OCI-LY1 (cell line): Measurements from ENCODE around the gene RAPGEF1.

ENCODE experiments used
- H2AFZ ChIP-seq: fragments of 200-600 bp; sonication (generic), shearing (Covaris generic); 2 replicates; pipeline ENCODE4 v1.6.0; 2014; ENCODE audit warnings: antibody characterized with exemption, mild to moderate bottlenecking, low read length
- H3F3A ChIP-seq: fragments of 200-600 bp; sonication (generic), shearing (Covaris generic); 2 replicates; pipeline ENCODE4 v1.6.0; 2014; ENCODE audit warnings: mild to moderate bottlenecking, antibody characterized with exemption, low read length, moderate library complexity; ENCODE audit not compliant: insufficient read depth
- H3K27ac ChIP-seq: fragments of 200-600 bp; sonication (generic); 2 replicates; pipeline ENCODE4 v1.5.1; 2014; ENCODE audit warnings: low read length, mixed run types, mild to moderate bottlenecking, low read depth; ENCODE audit not compliant: poor library complexity, severe bottlenecking
- H3K27me3 ChIP-seq: fragments of 200-600 bp; sonication (generic); 2 replicates; pipeline ENCODE4 v1.6.0; 2014; ENCODE audit warnings: antibody characterized with exemption, mild to moderate bottlenecking, low read length, moderate library complexity; ENCODE audit not compliant: insufficient read depth
- H3K36me3 ChIP-seq: fragments of 200-600 bp; sonication (generic); 2 replicates; pipeline ENCODE4 v1.6.1; 2014; ENCODE audit warnings: mild to moderate bottlenecking, antibody characterized with exemption, low read length, moderate library complexity, mixed read lengths; ENCODE audit not compliant: insufficient read depth
- H3K4me1 ChIP-seq: fragments of 200-600 bp; sonication (generic); 2 replicates; pipeline ENCODE4 v1.5.1; 2014; ENCODE audit warnings: mild to moderate bottlenecking, low read length, moderate library complexity; ENCODE audit not compliant: insufficient read depth, severe bottlenecking
- H3K4me2 ChIP-seq: fragments of 200-600 bp; sonication (generic), shearing (Covaris generic); 2 replicates; pipeline ENCODE4 v1.6.1; 2014; ENCODE audit warnings: low read length
- H3K4me3 ChIP-seq: fragments of 200-600 bp; sonication (generic); 2 replicates; pipeline ENCODE4 v1.5.1; 2014; ENCODE audit warnings: low read length, low read depth, mild to moderate bottlenecking, mixed read lengths; ENCODE audit not compliant: poor library complexity, severe bottlenecking
- H3K79me2 ChIP-seq: fragments of 200-600 bp; shearing (Covaris generic); 2 replicates; pipeline ENCODE4 v1.6.1; 2016; ENCODE audit warnings: mixed run types, low read length, mixed read lengths; ENCODE audit not compliant: insufficient read depth
- H3K9ac ChIP-seq: fragments of 200-600 bp; sonication (generic), shearing (Covaris generic); 2 replicates; pipeline ENCODE4 v1.6.1; 2014; ENCODE audit warnings: mild to moderate bottlenecking, low read length, mixed read lengths
- H3K9me2 ChIP-seq: fragments of 200-600 bp; sonication (generic), shearing (Covaris generic); 2 replicates; pipeline ENCODE4 v1.6.1; 2014; ENCODE audit warnings: low read depth, mild to moderate bottlenecking, low read length, mixed read lengths
- H3K9me3 ChIP-seq: fragments of 200-600 bp; shearing (Covaris generic); 2 replicates; pipeline ENCODE4 v1.6.1; 2014; ENCODE audit warnings: low read length, mixed read lengths
- H4K20me1 ChIP-seq: fragments of 200-600 bp; sonication (generic), shearing (Covaris generic); 2 replicates; pipeline ENCODE4 v1.6.0; 2016; ENCODE audit warnings: mild to moderate bottlenecking, low read length; ENCODE audit not compliant: insufficient read depth
- CTCF ChIP-seq: fragments of 200-600 bp; sonication (generic), shearing (Covaris generic); IDR thresholded peaks from 2 replicates; pipeline ENCODE4 v1.5.1; 2017; ENCODE audit warnings: mild to moderate bottlenecking, antibody characterized with exemption, low read length, moderate library complexity, mixed read lengths
- EZH2 ChIP-seq: fragments of 200-600 bp; sonication (generic), shearing (Covaris generic); IDR thresholded peaks from 2 replicates; pipeline ENCODE4 v1.8.0; 2017; ENCODE audit warnings: borderline replicate concordance, mixed run types, mild to moderate bottlenecking, antibody characterized with exemption, low read length, moderate library complexity, mixed read lengths

RAPGEF1 gene

GRCh38 chr9:131764568-131764967 is 24.7 kb upstream of the RAPGEF1 start:
- TF ChIP-seq EZH2: no peak
- TF ChIP-seq CTCF: no peak
- no peaks in the 10 kb centered on the region; the same call in 1 of the 2 replicates for H3K27me3 ChIP-seq
- H3K4me3 ChIP-seq: no peak overlapping the region
- H3K4me1 ChIP-seq: no peaks in the 10 kb centered on the region
- no peaks in the 10 kb centered on the region for H3K79me2 ChIP-seq
- H3K9ac ChIP-seq: no peak overlapping the region
- no peaks in the 10 kb centered on the region for H3F3A ChIP-seq
- H3K27ac ChIP-seq: no peak overlapping the region
- H2AFZ ChIP-seq: no peak overlapping the region
- no peak overlapping the region for H3K4me2 ChIP-seq
- no peaks in the 10 kb centered on the region for H3K9me2 ChIP-seq
- no peaks in the 10 kb centered on the region for H4K20me1 ChIP-seq
- H3K36me3 ChIP-seq: no peaks in the 10 kb centered on the region
- no peaks in the 10 kb centered on the region for H3K9me3 ChIP-seq

GRCh38 chr9:131762356-131762932 is 22.6 kb upstream of the RAPGEF1 start:
- H3K36me3 ChIP-seq: no peaks in the 10 kb centered on the region
- no peaks in the 10 kb centered on the region for H3K9me2 ChIP-seq
- H3K9me3 ChIP-seq: no peaks in the 10 kb centered on the region
- no peaks in the 10 kb centered on the region for H3K4me1 ChIP-seq
- H3K4me2 ChIP-seq: peak overlapping the region; percentile 29; the same call in 1 of the 2 replicates
- H3K79me2 ChIP-seq: no peaks in the 10 kb centered on the region
- no peaks in the 10 kb centered on the region for H4K20me1 ChIP-seq
- H2AFZ ChIP-seq: no peak overlapping the region
- H3K4me3 ChIP-seq: no peak overlapping the region
- no peak overlapping the region for H3K27ac ChIP-seq
- H3F3A ChIP-seq: no peaks in the 10 kb centered on the region
- TF ChIP-seq EZH2: no peak
- peak; percentile 77 for TF ChIP-seq CTCF
- no peaks in the 10 kb centered on the region; the same call in 1 of the 2 replicates for H3K27me3 ChIP-seq
- no peak overlapping the region for H3K9ac ChIP-seq

GRCh38 chr9:131759017-131759647 is 19.3 kb upstream of the RAPGEF1 start:
- TF ChIP-seq CTCF (no peak), EZH2 (no peak)
- H2AFZ ChIP-seq: no peak overlapping the region
- no peaks in the 10 kb centered on the region for H3K9me2 ChIP-seq
- no peaks in the 10 kb centered on the region for H3K79me2 ChIP-seq
- H3K9me3 ChIP-seq: no peaks in the 10 kb centered on the region
- H3K27ac ChIP-seq: no peak overlapping the region
- H3K9ac ChIP-seq: no peak overlapping the region
- H3K36me3 ChIP-seq: no peaks in the 10 kb centered on the region
- H3K4me2 ChIP-seq: no peak overlapping the region
- H3F3A ChIP-seq: no peaks in the 10 kb centered on the region
- no peaks in the 10 kb centered on the region for H3K4me1 ChIP-seq
- H3K27me3 ChIP-seq: no peaks in the 10 kb centered on the region; the same call in none of the 2 replicates
- H3K4me3 ChIP-seq: no peak overlapping the region
- no peaks in the 10 kb centered on the region for H4K20me1 ChIP-seq
